ENCODE data around the gene TMEM114.

DNA sequence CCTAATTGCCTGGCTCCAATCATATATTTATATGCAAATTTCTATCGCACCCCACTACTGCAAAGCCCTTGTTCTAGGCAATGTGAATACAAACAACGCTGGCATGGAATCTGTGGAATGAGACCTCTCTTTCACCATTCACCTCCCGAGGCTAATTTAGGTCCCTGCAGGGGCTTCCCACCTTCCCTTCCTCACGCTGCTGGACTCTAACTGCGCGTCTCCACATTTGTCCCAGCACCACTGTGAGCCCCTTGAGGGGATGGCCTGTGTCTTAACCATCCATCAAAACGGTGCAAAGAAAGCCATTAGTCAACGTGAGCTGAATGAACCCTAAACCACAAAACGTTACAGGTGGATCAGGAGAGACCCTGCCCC is 1.6 kb downstream of the TMEM114 start:
- TF ChIP-seq, protein P1, sequence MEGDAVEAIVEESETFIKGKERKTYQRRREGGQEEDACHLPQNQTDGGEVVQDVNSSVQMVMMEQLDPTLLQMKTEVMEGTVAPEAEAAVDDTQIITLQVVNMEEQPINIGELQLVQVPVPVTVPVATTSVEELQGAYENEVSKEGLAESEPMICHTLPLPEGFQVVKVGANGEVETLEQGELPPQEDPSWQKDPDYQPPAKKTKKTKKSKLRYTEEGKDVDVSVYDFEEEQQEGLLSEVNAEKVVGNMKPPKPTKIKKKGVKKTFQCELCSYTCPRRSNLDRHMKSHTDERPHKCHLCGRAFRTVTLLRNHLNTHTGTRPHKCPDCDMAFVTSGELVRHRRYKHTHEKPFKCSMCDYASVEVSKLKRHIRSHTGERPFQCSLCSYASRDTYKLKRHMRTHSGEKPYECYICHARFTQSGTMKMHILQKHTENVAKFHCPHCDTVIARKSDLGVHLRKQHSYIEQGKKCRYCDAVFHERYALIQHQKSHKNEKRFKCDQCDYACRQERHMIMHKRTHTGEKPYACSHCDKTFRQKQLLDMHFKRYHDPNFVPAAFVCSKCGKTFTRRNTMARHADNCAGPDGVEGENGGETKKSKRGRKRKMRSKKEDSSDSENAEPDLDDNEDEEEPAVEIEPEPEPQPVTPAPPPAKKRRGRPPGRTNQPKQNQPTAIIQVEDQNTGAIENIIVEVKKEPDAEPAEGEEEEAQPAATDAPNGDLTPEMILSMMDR (IDR thresholded peaks at IDR 0.05; ENCODE audit: insufficient read depth, low read length, poor library complexity, severe bottlenecking), result no peak
- TF ChIP-seq EZH2phosphoT487 (conservative IDR thresholded peaks at IDR 0.05; ENCODE audit: low read length), result no peak
